Adipocyte (in vitro differentiated cells): ENCODE results near the gene CDKN1B.

Experiments
- DNase-seq: peaks from one replicate; pipeline ENCODE4 v3.0.0-alpha.2; 2015; ENCODE audit warnings: low read depth
- H3K27me3 ChIP-seq: replicated peaks from 2 replicates; pipeline ENCODE4 v1.7.0; 2013; ENCODE audit warnings: mild to moderate bottlenecking, low read length, moderate library complexity; ENCODE audit not compliant: control insufficient read depth, insufficient read depth
- H3K36me3 ChIP-seq: 2 replicates; pipeline ENCODE4 v1.7.0; 2013; ENCODE audit warnings: low read length, mild to moderate bottlenecking, moderate library complexity; ENCODE audit not compliant: control insufficient read depth, insufficient read depth, severe bottlenecking
- H3K4me1 ChIP-seq: 2 replicates; pipeline ENCODE4 v1.7.0; 2013; ENCODE audit warnings: mild to moderate bottlenecking, low read length, moderate library complexity; ENCODE audit not compliant: control insufficient read depth, insufficient read depth
- H3K4me3 ChIP-seq: 2 replicates; pipeline ENCODE4 v1.7.0; 2013; ENCODE audit warnings: mild to moderate bottlenecking, low read length, moderate library complexity
- H3K9ac ChIP-seq: 2 replicates; pipeline ENCODE4 v1.7.0; 2013; ENCODE audit warnings: mild to moderate bottlenecking, low read length, moderate library complexity
- H3K9me3 ChIP-seq: 2 replicates; pipeline ENCODE4 v1.7.0; 2013; ENCODE audit warnings: mild to moderate bottlenecking, low read length, moderate library complexity; ENCODE audit not compliant: control insufficient read depth

Gene CDKN1B

DNA sequence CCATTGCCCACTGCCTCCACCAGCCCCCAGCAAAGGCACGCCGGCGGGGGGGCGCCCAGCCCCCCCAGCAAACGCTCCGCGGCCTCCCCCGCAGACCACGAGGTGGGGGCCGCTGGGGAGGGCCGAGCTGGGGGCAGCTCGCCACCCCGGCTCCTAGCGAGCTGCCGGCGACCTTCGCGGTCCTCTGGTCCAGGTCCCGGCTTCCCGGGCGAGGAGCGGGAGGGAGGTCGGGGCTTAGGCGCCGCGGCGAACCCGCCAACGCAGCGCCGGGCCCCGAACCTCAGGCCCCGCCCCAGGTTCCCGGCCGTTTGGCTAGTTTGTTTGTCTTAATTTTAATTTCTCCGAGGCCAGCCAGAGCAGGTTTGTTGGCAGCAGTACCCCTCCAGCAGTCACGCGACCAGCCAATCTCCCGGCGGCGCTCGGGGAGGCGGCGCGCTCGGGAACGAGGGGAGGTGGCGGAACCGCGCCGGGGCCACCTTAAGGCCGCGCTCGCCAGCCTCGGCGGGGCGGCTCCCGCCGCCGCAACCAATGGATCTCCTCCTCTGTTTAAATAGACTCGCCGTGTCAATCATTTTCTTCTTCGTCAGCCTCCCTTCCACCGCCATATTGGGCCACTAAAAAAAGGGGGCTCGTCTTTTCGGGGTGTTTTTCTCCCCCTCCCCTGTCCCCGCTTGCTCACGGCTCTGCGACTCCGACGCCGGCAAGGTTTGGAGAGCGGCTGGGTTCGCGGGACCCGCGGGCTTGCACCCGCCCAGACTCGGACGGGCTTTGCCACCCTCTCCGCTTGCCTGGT is at the start of gene CDKN1B:
TSS of gene CDKN1B (plus strand) at position 576 of the 793 bp plus-strand sequence. CDS start 472 bp downstream, outside the sequence.
- peak; percentile 96 for DNase-seq

DNA sequence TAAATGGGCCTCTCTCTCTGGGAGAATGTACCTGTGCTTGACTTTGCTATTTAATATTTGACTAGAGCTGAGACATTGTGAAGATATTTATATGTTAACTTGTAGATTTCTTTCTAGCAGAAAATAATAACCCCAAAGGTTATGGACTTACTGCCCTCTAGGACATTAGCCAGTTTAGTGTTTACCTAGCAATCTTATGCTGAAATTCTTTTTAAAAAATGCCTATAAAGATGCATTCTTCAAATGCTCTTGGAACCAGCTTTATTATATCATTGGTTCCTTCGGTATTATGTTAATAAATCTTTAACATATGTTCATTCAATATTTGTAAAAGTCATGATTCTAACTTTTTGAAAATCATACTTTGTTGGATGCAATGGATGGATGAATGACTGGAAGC is 49.2 kb upstream of the CDKN1B start:
- H3K9me3 ChIP-seq: no peaks in the 10 kb centered on the region
- H3K36me3 ChIP-seq: no peaks in the 10 kb centered on the region

More for the DNA sequence above, at the start of gene CDKN1B:
- Histone ChIP-seq H3K27me3 (no peaks in the 10 kb centered on the region), H3K9ac (peak within 1 kb of the TSS; percentile 99), H3K36me3 (peaks cover 21% of the 10 kb centered on the region), H3K9me3 (no peaks in the 10 kb centered on the region), H3K4me3 (peak within 1 kb of the TSS; percentile 99), H3K4me1 (peaks cover 47% of the 10 kb centered on the region)

DNA sequence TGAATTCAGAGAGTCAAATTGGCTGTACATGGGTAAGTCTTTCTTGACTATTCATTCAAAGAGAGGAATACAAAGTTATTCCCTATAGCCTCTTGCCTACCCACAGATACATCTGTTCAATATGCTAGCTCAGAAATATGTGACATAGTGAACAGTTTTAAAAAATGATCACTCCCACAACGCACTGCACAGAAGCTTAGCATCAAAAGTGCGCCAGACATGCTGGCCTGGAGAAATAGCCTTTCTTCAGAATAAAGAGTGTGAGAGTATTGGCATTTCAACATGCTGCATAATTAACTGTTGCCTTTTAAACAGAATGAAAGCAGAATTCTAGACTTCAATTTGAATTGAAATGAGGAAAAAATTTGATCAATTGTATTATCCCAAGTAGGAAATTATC is 48.1 kb upstream of the CDKN1B start:
- H3K4me3 ChIP-seq: no peak overlapping the region
- H3K9ac ChIP-seq: no peak overlapping the region
- H3K9me3 ChIP-seq: no peaks in the 10 kb centered on the region
- no peaks in the 10 kb centered on the region for H3K36me3 ChIP-seq
- H3K4me1 ChIP-seq: no peaks in the 10 kb centered on the region
- no peaks in the 10 kb centered on the region for H3K27me3 ChIP-seq
- no peak for DNase-seq

More for the DNA sequence above, 49.2 kb upstream of the CDKN1B start:
- no peaks in the 10 kb centered on the region for H3K27me3 ChIP-seq
- no peak overlapping the region for H3K9ac ChIP-seq
- DNase-seq: no peak
- peaks cover under 1% of the 10 kb centered on the region for H3K4me1 ChIP-seq
- H3K4me3 ChIP-seq: no peak overlapping the region

DNA sequence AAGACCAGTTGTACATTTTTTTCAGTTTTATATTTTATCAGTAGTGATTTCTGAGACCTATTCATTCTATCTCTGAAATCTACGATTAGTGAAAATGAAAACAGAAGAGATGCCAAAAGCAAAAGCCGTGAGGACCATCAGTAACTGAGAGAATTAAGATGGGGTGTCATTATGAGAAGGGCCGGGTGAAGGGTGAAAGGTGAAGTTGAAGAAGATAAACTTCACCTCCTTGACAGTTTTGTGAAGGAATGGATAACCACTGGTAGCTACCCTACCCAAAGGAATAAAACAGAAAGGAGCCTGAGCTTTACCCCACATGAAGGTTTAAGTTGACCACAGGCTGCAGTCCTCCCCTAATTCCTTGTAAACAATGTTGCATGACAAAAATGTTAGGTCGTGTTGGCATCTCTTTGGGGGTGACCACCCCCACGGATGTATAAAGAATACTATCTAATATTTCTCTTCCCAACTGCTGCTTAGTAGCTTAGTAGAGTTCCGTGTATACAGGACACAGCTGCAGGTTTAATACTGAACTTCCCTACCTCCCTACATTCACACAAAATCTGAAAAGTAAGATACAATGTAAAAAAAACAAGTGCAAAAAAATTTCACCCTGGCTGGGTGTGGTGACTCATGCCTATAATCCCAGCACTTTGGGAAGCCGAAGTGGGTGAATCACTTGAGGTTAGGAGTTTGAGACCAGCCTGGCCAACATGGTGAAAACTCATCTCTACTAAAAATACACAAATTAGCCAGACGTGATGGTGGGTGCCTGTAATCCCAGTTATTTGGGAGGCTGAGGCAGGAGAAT is 45.1 kb upstream of the CDKN1B start:
- H3K4me3 ChIP-seq: no peak overlapping the region
- no peaks in the 10 kb centered on the region for H3K27me3 ChIP-seq
- no peaks in the 10 kb centered on the region for H3K9me3 ChIP-seq
- no peaks in the 10 kb centered on the region for H3K36me3 ChIP-seq
- H3K4me1 ChIP-seq: no peaks in the 10 kb centered on the region
- no peak overlapping the region for H3K9ac ChIP-seq
- DNase-seq: peak; percentile 25

DNA sequence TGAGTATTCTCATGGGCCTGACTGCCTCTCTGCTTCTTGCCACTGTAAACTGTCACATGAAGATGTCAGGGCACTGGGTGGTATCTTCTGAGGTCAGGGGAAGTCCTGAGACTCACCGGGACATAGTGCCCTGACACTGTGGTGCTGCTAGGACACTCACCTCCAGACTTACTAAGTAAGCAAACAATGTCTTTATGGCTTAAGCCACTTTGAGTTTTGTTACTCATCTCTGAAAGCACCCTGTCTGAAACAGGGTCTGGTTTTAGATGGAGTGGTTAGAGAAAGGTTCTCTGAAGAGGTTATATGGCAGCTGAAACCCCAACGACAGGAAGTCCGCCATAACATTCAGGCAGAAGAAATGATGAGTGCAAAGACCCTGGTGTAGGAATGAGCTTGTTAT is 43.9 kb upstream of the CDKN1B start:
- H3K27me3 ChIP-seq: no peaks in the 10 kb centered on the region
- no peak overlapping the region for H3K4me3 ChIP-seq
- H3K9me3 ChIP-seq: no peaks in the 10 kb centered on the region
- H3K9ac ChIP-seq: no peak overlapping the region
- no peaks in the 10 kb centered on the region for H3K4me1 ChIP-seq
- DNase-seq: no peak
- H3K36me3 ChIP-seq: no peaks in the 10 kb centered on the region

DNA sequence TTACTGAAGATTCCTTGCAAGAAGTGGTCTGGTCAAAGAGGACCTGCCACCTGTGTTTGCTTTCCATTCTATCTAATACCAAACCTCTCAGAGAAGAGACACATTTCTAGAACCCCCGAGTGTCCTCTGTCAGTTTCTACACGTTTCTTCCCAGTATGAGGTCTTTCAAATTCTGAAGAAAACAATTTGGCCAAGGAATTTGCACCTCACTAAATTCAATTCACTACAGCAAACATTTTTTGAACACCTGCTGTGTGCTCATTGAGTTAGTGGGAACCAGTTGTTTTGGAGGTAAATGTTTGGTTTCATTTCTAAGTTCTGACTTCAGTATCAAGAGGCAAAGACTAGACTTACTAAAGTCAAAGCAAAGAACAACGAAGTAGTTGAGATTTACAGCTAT is 40.6 kb upstream of the CDKN1B start:
- Histone ChIP-seq H3K9ac (no peak overlapping the region), H3K27me3 (no peaks in the 10 kb centered on the region), H3K4me3 (no peak overlapping the region), H3K4me1 (no peaks in the 10 kb centered on the region), H3K36me3 (no peaks in the 10 kb centered on the region), H3K9me3 (no peaks in the 10 kb centered on the region)
- DNase-seq: no peak

DNA sequence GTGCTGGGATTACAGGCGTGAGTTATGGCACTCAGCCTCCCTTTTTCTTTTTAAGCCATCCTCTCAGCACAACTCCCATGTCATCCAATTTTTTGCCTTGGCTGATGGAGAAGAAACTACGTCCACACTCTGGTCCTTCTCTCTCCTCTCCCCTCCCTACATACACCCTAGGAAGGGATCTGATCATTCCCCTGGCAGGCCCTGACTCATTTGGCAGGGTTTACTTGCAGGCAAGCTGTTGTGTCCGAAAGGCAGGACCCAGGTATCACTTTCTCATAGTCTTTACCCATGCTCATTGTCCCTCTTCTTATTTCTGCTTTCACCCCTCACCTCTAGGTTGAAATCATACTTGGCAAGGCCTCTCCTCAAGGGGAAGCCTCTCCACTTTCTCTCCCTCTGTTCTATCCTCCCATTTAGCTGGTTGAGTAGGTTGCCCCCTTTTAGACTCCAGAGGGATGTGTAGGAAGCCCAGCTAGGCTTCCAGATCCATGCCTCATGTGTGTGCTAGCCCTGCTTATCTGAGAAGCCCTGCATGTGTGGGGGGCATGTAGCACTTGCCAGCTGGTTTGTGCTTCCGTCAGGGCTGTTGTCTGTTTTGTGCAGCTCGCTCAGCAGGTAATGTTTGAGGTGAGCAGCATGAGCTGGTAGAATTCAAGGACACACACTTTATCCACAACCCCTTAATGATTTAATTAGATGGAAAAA is 36.0 kb upstream of the CDKN1B start:
- Histone ChIP-seq H3K27me3 (no peaks in the 10 kb centered on the region), H3K36me3 (no peaks in the 10 kb centered on the region), H3K4me3 (no peak overlapping the region), H3K9ac (no peak overlapping the region), H3K4me1 (peaks cover 8% of the 10 kb centered on the region), H3K9me3 (no peaks in the 10 kb centered on the region)
- DNase-seq: no peak

DNA sequence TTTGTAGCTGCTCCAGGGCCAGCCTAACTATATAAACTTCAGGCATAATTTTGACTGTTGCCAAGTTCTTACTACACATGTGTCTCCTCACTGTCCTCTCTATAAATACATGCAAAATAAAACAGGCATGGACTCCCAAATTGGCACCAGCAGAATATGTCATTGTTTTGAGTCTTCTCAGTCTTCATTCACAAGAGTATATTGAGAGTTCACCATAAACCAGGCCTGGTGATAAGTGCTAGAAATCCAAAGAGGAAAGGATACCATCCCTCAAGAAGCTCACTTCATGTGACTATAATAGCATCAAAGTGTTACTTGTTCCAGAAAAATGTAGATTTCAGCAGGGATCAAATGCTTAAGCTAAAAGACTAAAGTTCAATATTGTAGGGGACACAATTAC is 34.9 kb upstream of the CDKN1B start:
- Histone ChIP-seq H3K27me3 (no peaks in the 10 kb centered on the region), H3K9ac (no peak overlapping the region), H3K36me3 (no peaks in the 10 kb centered on the region), H3K4me3 (no peak overlapping the region), H3K4me1 (peaks cover 17% of the 10 kb centered on the region), H3K9me3 (no peaks in the 10 kb centered on the region)
- no peak for DNase-seq

DNA sequence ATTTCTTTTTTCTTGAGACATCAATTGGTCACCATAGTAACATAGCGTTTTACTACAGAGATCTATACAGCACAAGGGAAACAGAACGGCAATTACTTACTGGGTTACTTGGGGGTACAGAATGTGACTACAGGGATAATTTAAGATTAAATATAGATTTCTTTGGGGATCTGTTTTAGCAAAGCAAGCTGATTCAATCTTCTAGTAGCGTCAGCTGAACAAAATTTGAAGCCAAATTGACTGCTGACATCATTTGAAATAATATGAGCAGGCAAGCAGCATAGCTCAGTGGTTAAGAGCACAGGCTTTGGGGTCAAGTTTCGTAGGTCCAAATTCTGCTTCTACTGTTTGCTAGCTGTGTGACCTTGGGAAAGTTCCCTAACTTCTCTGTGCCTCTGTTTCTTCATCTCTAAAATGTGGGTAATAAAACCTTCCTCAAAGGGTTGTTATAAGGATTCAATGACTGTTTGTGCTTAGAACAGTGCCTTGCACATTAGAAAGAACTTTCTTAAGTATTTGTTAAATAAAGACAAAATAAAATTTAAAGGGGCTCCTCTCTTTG is 34.0 kb upstream of the CDKN1B start:
- no peak for DNase-seq

DNA sequence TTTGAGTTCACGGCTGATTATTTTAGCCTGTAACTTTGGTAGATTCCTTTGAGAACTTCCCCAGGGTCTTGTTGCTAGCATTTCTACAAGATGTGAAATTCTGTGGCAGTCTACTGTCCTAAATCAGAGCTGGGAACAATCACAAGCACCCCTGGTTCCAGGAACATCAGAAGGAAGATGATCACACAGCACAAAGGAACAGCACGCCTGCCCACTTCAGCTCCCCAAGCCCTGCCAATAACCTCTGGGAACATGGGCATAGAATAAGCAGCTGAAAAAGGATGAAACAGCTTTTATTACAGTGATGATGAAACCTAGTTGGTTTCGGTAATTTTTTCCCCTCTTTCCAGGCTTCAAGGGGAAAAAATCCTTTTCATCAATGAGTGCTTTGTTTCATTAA is 33.4 kb upstream of the CDKN1B start:
- no peaks in the 10 kb centered on the region for H3K36me3 ChIP-seq
- no peaks in the 10 kb centered on the region for H3K27me3 ChIP-seq
- peaks cover 23% of the 10 kb centered on the region for H3K4me1 ChIP-seq
- H3K9me3 ChIP-seq: no peaks in the 10 kb centered on the region
- DNase-seq: no peak
- no peak overlapping the region for H3K9ac ChIP-seq
- no peak overlapping the region for H3K4me3 ChIP-seq

More for the DNA sequence above, 34.0 kb upstream of the CDKN1B start:
- Histone ChIP-seq H3K36me3 (no peaks in the 10 kb centered on the region), H3K4me1 (peaks cover 23% of the 10 kb centered on the region), H3K4me3 (no peak overlapping the region), H3K9me3 (no peaks in the 10 kb centered on the region), H3K27me3 (no peaks in the 10 kb centered on the region), H3K9ac (no peak overlapping the region)
